Subcutaneous adipose tissue (tissue), 4 donors: ENCODE data around the gene CERS6. TPM values are rescaled to one million over a fixed set of nuclear protein-coding genes. Genes with fewer than 3 reads are reported as not detected.

Experiments used
- CTCF ChIP-seq: fragments of 450-650 bp; IDR thresholded peaks from one replicate; pipeline ENCODE4 v1.5.1; 2016; ENCODE audit warnings: low read depth, mild to moderate bottlenecking, control low read depth, antibody characterized with exemption, moderate library complexity
- total RNA-seq, 4 donors: library from RNA; depleted of rRNA; stranded (reverse); fragments of >200 nt; gene quantifications; one replicate each; pipeline ENCODE4 v1.1.0, GENCODE V29; 2016

Gene CERS6
- total RNA-seq, 4 donors from 2014 or later: 51.7 to 77.1 (median 59.3) TPM

GRCh38 chr2:168529900-168530561, 74.0 kb downstream of the CERS6 start:
- no peak for TF ChIP-seq CTCF

GRCh38 chr2:168530982-168531622, 75.0 kb downstream of the CERS6 start:
- no peak for TF ChIP-seq CTCF

GRCh38 chr2:168534926-168535325, 78.9 kb downstream of the CERS6 start:
- TF ChIP-seq CTCF: no peak

- TF ChIP-seq CTCF: no peak
Observed at GRCh38 chr2:168536925-168537466, 80.9 kb downstream of the CERS6 start.

- TF ChIP-seq CTCF: no peak
Observed at GRCh38 chr2:168538133-168538532, 82.1 kb downstream of the CERS6 start.

- TF ChIP-seq CTCF: no peak
Observed at GRCh38 chr2:168538534-168538933, 82.5 kb downstream of the CERS6 start.

GRCh38 chr2:168539945-168540344, 83.9 kb downstream of the CERS6 start:
- TF ChIP-seq CTCF: no peak
